HG03457 (cell line): ENCODE results near the gene CFAP221.

Experiments used
- ATAC-seq: cut with Tn5 transposase; IDR thresholded peaks from one replicate; pipeline ENCODE4 v1.9.1; 2021; ENCODE audit warnings: moderate number of reproducible peaks; ENCODE audit not compliant: unreplicated experiment

The CFAP221 gene

GRCh38 chr2:119544075-119544938 lies at the start of gene CFAP221:
Gene CFAP221 (plus strand): TSS chr2:119544449. CDS start chr2:119546132, 1,683 bp downstream.
- peak; percentile 65 for ATAC-seq

GRCh38 chr2:119495948-119496347 lies 48.3 kb upstream of the CFAP221 start:
- ATAC-seq: no peak

DNA sequence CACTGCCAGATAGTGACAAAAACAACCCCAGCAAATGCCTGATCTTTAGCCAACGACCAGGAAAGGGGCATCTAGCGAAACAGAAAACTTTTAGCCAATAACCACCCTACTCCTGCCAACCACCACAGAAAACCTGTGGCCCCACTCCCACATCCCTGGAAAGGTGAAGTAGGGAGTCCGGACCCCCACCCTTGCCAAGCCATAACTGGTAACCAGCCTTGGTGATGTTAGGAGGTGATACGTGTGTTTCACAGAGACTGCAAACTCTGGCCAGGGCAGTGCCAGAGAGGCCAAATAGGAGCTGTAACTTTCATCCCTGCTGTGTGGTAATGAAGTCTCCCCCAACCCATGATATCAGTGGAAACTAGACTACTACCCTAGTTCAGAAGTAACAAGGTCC lies 47.6 kb upstream of the CFAP221 start:
- no peak for ATAC-seq

GRCh38 chr2:119508756-119509155 lies 35.5 kb upstream of the CFAP221 start:
- ATAC-seq: no peak

GRCh38 chr2:119511989-119512388 lies 32.3 kb upstream of the CFAP221 start:
- ATAC-seq: no peak

DNA sequence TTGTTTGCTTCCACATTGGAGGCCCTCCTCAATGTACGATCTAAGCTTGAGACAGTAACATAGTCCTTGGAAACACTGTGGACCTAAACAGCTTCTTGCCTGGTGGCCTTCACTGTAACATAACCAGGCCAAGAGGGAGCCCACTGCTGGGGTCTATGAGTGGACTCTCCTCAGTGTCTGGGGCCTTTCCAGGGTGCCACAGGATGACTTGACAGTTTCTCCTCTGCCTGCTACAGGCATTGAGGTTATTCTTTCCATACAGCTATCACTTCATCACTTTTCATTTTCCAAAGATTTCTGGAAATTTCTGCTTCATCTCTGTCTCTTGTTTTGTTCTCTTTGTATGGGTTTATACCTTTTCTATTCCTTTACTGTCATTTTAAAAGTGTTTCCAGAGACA lies 31.3 kb upstream of the CFAP221 start:
- ATAC-seq: no peak

- no peak for ATAC-seq
These were observed 30.4 kb upstream of the CFAP221 start for GRCh38 chr2:119513832-119514231.

GRCh38 chr2:119516121-119516520 lies 28.1 kb upstream of the CFAP221 start:
- ATAC-seq: no peak

DNA sequence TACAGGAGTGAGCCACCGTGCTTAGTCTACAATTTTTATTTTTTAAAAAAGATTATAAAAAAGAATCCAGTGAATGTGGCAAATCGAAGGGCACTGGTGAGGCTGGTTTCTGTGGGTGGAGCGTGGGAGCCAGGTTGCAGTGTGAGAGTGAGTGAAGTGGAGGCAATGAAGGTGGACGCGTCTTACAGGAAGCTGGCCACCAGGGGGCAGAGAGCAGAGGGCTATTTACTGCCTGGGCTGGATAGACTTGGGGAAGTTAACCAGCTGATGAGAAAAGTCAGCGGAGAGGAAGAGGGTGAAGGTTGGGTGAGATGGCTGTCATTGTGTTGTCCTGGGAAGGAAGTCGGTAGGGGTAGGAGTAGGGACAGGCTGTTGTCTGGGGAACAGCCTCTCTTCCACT lies 26.8 kb upstream of the CFAP221 start:
- ATAC-seq: no peak

DNA sequence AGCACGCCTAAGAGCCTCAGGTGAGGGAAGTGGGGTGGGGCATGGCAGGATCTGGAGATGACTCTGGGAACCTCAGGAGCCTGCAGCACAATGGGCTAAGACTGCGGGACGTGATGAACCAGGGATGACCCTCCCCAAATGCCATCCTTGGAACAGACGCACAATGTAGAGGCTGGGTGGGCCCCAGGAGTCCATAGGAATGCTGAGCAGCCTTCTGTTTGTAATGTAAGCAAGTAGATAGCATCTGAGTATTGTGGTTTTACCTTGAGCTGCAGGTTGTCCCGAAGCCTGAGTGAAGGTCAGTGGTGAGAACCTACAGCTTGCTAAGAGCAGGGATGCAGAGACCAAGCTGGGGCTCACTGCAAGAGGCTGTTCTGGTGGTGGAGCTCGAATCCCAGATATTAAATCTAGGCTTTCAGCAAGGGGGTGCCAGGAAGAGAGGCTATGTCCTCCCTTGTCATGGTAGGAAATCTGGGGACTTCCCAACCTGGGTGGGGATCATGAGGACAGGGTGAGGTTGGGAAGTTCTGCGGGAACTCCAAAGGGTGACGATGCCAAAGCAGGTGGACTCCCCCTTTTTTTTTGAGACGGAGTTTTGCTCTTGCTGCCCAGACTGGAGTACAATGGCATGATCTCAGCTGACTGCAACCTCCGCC lies 25.7 kb upstream of the CFAP221 start:
- ATAC-seq: no peak

DNA sequence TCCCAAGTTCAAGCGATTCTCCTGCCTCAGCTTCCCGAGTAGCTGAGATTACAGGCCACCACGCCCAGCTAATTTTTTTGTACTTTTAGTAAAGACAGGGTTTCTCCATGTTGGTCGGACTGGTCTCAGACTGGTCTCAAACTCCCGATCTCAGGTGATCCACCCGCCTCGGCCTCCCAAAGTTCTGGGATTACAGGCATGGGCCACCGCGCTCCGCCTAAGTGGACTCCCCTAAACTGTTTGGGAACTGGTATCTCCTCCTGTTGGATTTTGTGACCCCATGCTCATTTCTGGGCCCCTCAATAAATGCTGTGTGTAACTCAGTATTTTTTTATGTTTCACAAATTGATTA lies 25.2 kb upstream of the CFAP221 start:
- ATAC-seq: no peak

GRCh38 chr2:119520696-119521432 lies 23.4 kb upstream of the CFAP221 start:
- ATAC-seq: no peak

GRCh38 chr2:119521433-119522050 lies 22.7 kb upstream of the CFAP221 start:
- no peak for ATAC-seq

DNA sequence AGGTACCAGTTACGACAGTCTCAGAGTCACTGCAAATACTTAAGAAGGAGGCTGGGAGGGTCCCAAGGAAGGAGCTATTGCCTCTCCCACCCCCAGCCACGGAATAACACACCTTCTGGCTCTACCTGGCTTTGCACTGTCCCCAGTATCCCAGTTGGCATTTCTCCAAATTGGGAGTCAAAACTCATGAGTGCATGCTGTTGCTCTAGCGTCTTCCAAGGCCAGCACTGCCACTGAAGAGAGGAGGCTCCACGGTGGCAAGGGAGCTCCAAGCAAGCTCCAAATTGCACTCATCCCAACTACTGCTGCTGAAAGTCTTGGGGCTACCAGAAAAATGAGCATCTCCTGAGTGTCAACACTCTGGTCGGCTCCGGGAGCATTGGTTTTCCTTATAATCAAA lies 21.6 kb upstream of the CFAP221 start:
- ATAC-seq: no peak

DNA sequence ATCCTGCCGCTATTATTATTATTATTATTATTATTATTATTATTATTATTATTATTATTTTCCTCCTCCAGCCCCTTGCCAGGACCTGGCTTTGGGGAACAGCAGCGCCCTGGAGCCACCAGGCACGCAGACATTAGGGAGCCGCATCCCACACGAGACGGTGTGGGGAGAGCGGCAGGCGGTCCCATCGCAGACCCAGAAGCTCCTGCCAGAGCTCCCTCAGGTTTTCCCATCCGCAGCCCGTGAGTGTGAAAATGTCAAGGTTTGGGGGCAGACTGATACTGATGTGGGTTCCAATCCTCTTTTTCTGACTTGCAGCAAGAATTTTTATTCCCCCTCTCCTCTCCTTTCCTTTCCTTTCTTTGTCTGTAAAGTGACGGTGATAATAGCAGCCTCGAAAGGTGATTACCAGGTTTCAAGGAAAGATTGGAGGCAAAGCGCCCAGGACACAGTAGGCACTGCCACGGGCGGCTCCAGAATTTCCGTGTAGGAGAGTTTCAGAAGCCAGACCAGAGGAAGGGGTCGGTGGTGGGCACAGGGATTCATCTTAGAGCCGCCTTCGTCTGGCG lies 20.8 kb upstream of the CFAP221 start:
- ATAC-seq: no peak

- no peak for ATAC-seq
These were observed 20.1 kb upstream of the CFAP221 start, which contains the start of gene SCTR for GRCh38 chr2:119523952-119524694. Gene SCTR (minus strand): TSS chr2:119524483. CDS start chr2:119524226, 257 bp downstream.

DNA sequence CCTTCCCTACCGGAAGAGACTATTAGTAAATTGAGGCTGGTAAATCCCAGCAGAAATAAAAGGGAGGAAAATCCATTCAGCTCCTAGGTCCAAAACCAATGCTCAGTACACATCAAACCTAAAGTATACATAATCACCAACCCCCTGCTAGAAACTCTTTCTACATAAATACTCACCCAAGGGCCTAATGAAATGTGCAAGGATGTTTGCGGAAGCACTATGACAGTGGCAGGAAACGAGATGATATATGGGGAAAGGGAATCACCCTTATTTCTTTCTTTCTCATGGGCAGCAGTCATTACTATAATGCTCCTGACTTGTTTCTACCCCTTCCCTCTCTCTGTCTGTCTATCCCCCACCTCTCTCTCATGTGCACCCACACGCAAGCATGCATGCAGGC lies 18.6 kb upstream of the CFAP221 start:
- no peak for ATAC-seq

GRCh38 chr2:119527999-119528398 lies 16.2 kb upstream of the CFAP221 start:
- ATAC-seq: no peak

- ATAC-seq: no peak
These were observed 13.0 kb upstream of the CFAP221 start for GRCh38 chr2:119531292-119531691.

- ATAC-seq: no peak
These were observed 10.7 kb upstream of the CFAP221 start for GRCh38 chr2:119533560-119533959.
